ENCODE data around the gene TMSB4X.
"Not testable (repeated sequence)": the region's sequence is repeated elsewhere in the genome, so short reads cannot be mapped to it uniquely, and the experiment has no call there.

The TMSB4X gene

DNA sequence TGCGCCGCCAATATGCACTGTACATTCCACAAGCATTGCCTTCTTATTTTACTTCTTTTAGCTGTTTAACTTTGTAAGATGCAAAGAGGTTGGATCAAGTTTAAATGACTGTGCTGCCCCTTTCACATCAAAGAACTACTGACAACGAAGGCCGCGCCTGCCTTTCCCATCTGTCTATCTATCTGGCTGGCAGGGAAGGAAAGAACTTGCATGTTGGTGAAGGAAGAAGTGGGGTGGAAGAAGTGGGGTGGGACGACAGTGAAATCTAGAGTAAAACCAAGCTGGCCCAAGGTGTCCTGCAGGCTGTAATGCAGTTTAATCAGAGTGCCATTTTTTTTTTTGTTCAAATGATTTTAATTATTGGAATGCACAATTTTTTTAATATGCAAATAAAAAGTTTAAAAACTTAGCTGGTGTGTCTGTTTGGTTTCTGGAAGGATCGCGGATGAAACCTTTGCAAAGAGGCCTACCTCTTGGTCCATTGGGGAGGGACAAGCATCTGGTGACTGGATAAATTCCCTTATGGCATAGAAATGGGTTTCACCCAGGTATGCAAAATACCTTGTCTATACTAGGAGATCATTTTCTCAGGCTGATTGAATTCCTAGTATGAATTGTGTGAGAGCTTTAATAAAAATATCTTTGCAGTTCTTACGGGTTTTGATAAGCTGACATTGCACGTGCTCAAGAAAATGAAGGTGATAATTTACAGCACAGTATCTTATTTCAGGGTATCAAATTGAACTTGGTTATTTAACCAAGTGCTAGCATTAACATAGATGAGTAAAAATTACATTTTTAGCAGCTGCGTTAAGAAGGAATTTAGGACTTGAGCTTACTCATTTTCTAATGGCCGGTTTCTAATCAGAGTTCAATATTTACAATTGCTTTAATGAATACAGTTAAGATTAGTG, 2.2 kb downstream of the TMSB4X start:
- not testable (repeated sequence) for DNase-seq (ENCODE audit: low spot score)

- DNase-seq (ENCODE audit: low spot score), result no peak
These were observed 2.9 kb downstream of the TMSB4X start for GRCh38 chrX:12977761-12978204.

- DNase-seq (ENCODE audit: low spot score), result peak; percentile 57
These were observed 3.5 kb downstream of the TMSB4X start for GRCh38 chrX:12978205-12979025.

GRCh38 chrX:12979026-12979607, 4.2 kb downstream of the TMSB4X start:
- no peak for DNase-seq (ENCODE audit: low spot score)

DNA sequence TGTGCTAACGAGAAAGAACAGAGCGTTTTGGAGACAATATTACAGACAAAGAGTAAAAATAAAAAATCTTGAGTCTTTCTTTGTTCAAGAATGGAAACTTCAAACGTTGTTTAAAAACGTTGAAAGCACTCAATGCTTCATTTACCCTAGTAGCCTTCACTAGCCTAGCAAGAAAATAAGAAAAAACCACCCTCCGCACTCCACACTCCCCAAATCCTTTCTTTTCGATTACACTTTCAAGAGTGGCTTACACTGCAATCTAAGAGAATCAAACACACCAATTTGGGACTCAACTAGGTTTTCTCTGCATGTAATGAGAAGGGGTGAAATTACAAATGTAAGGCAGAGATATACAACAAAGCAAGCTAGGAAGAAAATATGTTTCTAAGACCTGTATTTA, 4.7 kb downstream of the TMSB4X start:
- DNase-seq (ENCODE audit: low spot score), result no peak

GRCh38 chrX:12980039-12980438, 5.1 kb downstream of the TMSB4X start:
- DNase-seq (ENCODE audit: low spot score), result not testable (repeated sequence)

DNA sequence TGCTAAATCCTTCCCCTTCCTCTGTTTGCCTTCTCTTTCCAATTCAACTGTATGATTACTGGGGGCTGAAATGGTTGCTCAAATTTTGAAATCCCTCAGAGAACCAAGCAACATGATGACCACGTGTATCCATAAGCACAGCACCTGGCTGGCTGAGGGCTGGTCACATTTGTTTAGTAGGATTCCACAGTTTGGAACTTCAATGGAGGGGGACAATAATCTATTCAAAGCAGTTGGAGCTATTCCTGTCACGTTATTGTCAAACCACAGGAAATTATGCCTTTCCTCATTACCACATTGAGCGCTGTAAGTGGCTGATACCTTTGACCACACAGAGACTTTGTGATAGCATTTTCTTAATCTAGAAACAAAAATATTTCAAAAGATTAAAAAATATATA, 7.0 kb downstream of the TMSB4X start:
- no peak for DNase-seq (ENCODE audit: low spot score)

DNA sequence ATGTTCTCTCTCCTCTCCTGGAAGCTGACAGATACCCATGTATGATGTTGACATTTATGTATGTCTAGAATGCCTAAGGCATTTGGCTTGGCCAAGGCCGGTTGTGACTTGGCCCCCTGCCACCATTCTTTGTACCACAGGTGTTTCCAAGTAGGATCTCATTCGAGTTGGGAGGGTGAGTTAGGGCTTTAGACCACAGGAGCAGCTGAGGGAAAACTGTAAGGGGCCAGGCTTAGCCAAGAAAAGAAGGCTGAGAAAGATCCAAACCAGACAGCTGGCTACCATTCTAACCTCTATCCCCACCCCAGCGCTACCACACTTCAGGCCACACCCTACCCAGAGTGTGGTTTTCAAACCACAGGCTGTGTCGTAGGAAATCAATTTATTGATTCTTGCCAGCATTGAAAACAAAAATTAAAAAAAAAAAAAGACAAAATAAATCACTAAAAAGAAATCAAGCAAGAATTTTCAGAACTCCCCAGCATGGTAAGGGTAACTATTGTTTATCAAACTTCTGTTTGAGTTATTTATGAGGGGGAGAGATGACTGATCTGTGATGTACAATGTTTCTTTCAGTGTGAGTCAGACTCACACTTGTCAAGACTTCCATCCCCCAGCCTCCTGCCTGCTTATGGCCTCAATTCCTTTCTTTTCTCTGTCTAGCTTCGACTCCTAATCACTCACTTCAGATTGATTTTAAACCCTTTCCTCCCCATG, 9.9 kb downstream of the TMSB4X start:
- no peak for DNase-seq (ENCODE audit: low spot score)

- no peak for DNase-seq (ENCODE audit: low spot score)
These were observed 10.4 kb downstream of the TMSB4X start for GRCh38 chrX:12985331-12985730.

DNA sequence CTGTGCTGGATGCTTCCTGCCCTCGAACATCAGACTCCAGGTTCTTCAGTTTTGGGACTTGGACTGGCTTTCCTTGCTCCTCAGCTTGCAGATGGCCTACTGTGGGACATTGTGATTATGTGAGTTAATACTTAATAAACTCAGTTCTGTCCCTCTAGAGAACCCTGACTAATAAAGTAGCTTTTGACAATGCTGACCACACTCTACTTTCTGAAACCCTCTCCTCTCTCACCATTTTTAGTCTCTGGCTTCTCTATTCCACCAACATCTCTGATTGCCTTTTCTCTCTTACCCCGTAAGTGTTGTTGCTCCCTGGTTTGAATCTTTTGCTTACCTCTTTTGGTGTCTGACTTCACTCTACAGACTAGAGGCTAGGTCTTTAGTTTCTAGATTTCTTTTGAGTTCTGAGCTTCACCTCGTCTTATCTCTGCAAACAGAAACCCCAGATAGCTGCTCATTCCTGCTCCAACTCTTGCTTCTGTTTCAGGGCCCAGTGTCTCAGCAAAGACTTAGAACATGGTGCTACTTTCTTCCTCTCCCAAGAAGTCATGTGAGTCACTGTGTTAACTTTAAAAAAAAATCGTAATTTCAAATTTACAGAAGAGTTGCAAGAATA, 11.4 kb downstream of the TMSB4X start:
- DNase-seq (ENCODE audit: low spot score), result no peak

DNA sequence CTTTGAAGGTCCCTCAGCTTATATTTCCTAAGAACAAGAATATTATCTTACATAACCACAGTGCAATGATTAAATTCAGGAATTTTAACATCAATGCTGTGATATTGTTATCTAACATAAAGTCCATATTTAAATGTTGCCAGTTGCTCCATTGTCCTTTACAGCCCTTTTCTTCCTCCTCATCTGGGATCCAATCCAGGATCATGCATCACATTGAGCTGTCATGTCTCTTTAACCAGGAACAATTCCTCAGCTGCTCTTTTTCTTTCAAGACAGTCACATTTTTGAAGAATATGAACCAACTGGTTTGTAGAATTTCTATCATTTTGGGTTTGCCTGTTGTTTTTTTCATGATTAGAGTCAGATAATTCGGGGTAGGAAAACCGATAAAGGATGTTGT, 12.0 kb downstream of the TMSB4X start:
- DNase-seq (ENCODE audit: low spot score), result no peak

DNA sequence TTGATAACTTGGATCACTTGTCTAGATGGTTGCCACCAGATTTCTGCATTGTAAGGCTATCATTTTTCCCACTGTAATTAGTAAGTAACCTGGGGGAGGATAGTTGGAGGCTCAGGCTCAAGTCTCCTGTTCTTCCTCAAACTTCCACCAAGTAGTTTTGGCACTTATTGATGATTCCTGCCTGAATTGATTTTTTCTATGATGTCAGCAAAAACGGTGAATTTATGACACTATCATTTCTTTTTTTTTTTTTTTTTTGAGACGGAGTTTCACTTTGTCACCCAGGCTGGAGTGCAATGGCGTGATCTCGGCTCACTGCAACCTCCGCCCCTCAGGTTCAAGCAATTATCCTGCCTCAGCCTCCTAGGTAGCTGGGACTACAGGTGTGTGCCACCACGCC, 12.4 kb downstream of the TMSB4X start:
- no peak for DNase-seq (ENCODE audit: low spot score)

- DNase-seq (ENCODE audit: low spot score), result no peak
These were observed 13.1 kb downstream of the TMSB4X start for GRCh38 chrX:12987900-12988594.

DNA sequence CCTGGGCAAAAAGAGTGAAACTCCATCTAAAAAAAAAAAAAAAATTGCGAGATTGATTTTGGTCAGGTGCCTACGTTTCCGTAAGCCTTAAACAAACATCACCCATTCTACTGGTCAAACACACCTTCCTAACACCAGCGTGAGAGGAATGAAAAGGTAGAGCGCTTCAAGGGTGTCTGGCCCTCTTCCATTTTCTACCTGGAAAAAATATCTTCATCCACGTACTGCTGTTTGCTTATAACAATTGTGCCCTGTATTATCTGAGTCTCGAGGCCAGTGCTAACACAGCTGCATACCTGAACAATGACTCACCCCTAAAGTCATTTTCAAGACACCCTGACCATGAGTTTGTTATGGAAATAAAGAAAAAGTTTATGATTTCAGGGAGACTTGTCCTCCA, 13.9 kb downstream of the TMSB4X start:
- DNase-seq (ENCODE audit: low spot score), result no peak

DNA sequence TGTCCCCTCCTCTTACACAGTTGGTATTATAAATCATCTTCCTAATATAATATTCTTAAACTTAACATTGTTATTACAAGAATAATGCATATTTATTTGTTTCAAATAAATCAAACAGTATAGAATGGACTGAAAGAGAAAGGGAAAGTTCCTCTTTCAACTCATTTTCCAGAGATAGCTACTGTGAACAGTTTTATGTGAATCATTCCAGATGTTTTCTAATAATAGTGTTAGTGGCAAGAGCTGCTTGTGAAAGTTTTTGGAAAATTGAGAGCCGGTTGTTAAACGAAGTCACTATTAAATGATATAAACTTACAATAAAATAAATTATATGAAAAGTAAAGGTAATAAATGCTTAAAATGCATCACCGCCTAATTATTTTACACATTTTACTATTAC, 14.6 kb downstream of the TMSB4X start:
- no peak for DNase-seq (ENCODE audit: low spot score)

DNA sequence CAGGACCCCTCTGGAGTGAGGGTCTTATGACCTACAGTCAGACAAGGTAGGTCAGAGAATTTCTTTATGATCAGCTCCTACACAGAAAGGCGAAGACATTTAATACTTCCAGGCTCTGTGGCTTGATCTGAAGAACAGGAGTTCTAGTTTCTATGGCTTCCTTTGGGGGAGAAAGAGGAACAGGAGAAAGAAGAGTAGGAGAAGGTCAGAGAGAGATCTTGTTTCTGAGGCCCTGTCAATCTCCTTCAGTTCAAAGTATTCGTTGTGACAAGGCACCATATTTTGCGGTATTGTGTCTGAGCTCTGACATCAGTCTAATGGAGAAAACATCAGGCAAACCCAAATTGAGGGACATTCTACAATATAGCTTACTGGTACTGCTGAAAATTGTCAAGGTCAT, 16.7 kb downstream of the TMSB4X start:
- no peak for DNase-seq (ENCODE audit: low spot score)

GRCh38 chrX:12992544-12993118, 17.7 kb downstream of the TMSB4X start:
- DNase-seq (ENCODE audit: low spot score), result no peak

- DNase-seq (ENCODE audit: low spot score), result no peak
These were observed 18.9 kb downstream of the TMSB4X start for GRCh38 chrX:12993826-12994225.

GRCh38 chrX:12994321-12994720, 19.4 kb downstream of the TMSB4X start:
- no peak for DNase-seq (ENCODE audit: low spot score)

GRCh38 chrX:12996934-12997435, 22.1 kb downstream of the TMSB4X start:
- no peak for DNase-seq (ENCODE audit: low spot score)

Measured in ecto neural progenitor cell (in vitro differentiated cells).